ENCODE measurements around the gene SLC35E4. TPM values are rescaled to one million over a fixed set of nuclear protein-coding genes. Genes with fewer than 3 reads are reported as not detected.

SLC35E4 gene
- total RNA-seq, 2 donors from 2014 or later = 4.6 to 10.5 TPM

DNA sequence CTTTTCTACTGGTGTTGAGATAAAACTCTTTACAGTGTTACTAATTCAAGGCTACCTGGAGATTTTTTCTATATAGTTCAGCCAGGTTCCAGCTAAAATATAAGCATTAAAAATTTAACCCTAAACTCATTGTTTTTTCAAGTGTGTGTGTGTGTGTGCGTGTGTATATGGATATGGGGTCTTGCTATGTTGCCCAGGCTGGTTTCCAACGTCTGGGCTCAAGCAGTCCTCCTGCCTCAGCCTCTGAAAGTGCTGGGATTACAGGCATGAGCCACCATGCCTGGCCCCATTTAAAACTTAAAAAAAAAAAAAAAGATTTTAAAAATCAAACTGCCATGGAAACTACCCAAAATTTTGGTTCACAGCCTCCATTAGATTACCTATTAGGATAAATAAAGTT is 39.4 kb upstream of the SLC35E4 start:
- TF ChIP-seq POLR2AphosphoS5 (IDR thresholded peaks at IDR 0.05) (no peak), POLR2A (IDR thresholded peaks at IDR 0.05) (no peak)
- TF ChIP-seq, protein P1, sequence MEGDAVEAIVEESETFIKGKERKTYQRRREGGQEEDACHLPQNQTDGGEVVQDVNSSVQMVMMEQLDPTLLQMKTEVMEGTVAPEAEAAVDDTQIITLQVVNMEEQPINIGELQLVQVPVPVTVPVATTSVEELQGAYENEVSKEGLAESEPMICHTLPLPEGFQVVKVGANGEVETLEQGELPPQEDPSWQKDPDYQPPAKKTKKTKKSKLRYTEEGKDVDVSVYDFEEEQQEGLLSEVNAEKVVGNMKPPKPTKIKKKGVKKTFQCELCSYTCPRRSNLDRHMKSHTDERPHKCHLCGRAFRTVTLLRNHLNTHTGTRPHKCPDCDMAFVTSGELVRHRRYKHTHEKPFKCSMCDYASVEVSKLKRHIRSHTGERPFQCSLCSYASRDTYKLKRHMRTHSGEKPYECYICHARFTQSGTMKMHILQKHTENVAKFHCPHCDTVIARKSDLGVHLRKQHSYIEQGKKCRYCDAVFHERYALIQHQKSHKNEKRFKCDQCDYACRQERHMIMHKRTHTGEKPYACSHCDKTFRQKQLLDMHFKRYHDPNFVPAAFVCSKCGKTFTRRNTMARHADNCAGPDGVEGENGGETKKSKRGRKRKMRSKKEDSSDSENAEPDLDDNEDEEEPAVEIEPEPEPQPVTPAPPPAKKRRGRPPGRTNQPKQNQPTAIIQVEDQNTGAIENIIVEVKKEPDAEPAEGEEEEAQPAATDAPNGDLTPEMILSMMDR (IDR thresholded peaks at IDR 0.05) = no peak
- H3K27ac ChIP-seq = no peak overlapping the region
- no peaks in the 10 kb centered on the region for H3K9me3 ChIP-seq
- intact Hi-C loops (cut with DNase I) = no loop called here
- no peaks in the 10 kb centered on the region for H3K27me3 ChIP-seq (replicated peaks; ENCODE audit: insufficient read depth)
- 56% methylated on average over 2 of the region's 2 CpGs for WGBS
- H3K4me1 ChIP-seq (replicated peaks) = no peaks in the 10 kb centered on the region
- no peak overlapping the region for H3K4me3 ChIP-seq
- no peaks in the 10 kb centered on the region for H3K36me3 ChIP-seq
- DNase-seq (ENCODE audit: low spot score) = no peak

DNA sequence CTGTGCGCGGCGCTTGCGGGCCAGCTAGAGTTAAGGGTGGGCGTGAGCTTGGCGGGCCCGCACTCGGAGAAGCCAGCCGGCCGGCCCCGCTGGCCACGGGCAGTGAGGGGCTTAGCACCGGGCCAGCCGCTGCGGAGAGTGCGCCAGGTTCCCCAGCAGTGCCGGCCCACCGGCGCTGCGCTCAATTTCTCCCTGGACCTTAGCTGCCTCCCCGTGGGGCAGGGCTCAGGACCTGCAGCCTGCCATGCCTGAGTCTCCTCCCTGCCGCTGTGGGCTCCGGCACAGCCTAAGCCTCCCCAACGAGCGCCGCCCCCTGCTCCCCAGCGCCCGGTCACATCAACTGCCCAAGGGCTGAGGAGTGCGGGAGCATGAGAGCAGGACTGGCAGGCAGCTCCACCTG is 38.7 kb upstream of the SLC35E4 start:
- no peak for DNase-seq (ENCODE audit: low spot score)
- 91% methylated on average over 26 of the region's 29 CpGs for WGBS
- Histone ChIP-seq H3K9me3 (no peaks in the 10 kb centered on the region), H3K27me3 (replicated peaks; ENCODE audit: insufficient read depth) (no peaks in the 10 kb centered on the region), H3K36me3 (no peaks in the 10 kb centered on the region), H3K27ac (no peak overlapping the region), H3K4me3 (no peak overlapping the region), H3K4me1 (replicated peaks) (no peaks in the 10 kb centered on the region)
- TF ChIP-seq POLR2AphosphoS5 (IDR thresholded peaks at IDR 0.05) (no peak), POLR2A (IDR thresholded peaks at IDR 0.05) (no peak)
- TF ChIP-seq, protein P1 (IDR thresholded peaks at IDR 0.05) = no peak
- intact Hi-C loops (cut with DNase I) = no loop called here

GRCh38 chr22:30598986-30599385 is 36.6 kb upstream of the SLC35E4 start:
- no peaks in the 10 kb centered on the region for H3K27me3 ChIP-seq (replicated peaks; ENCODE audit: insufficient read depth)
- 72% methylated on average over 3 of the region's 3 CpGs for WGBS
- H3K27ac ChIP-seq = no peak overlapping the region
- no peak overlapping the region for H3K4me3 ChIP-seq
- H3K36me3 ChIP-seq = no peaks in the 10 kb centered on the region
- TF ChIP-seq POLR2A (IDR thresholded peaks at IDR 0.05) = no peak
- TF ChIP-seq, protein P1 (IDR thresholded peaks at IDR 0.05) = no peak
- no peak for TF ChIP-seq POLR2AphosphoS5 (IDR thresholded peaks at IDR 0.05)
- no peaks in the 10 kb centered on the region for H3K4me1 ChIP-seq (replicated peaks)
- intact Hi-C loops (cut with DNase I) = no loop called here
- DNase-seq (ENCODE audit: low spot score) = no peak
- H3K9me3 ChIP-seq = no peaks in the 10 kb centered on the region

DNA sequence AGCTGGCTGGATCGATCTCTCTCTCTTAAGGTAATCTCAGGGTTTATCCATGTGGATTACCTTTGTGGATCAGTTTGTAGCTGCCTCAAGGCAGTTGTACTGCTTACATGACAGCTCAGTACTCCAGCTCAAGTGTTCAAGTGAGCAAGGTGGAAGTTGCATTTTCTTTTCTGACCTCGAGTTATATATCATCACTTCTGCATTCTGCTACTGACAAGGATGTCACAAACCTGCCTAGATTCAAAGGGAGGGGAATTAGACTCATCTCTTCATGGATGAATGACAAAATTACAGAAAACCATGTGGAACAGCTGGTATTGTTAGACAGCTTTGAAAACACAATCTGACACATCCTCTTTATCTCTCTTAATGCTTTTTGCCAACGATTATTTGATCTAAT is 34.7 kb upstream of the SLC35E4 start:
- TF ChIP-seq, protein P1 (IDR thresholded peaks at IDR 0.05) = no peak
- TF ChIP-seq POLR2A (IDR thresholded peaks at IDR 0.05) = no peak
- H3K9me3 ChIP-seq = no peaks in the 10 kb centered on the region
- H3K36me3 ChIP-seq = no peaks in the 10 kb centered on the region
- DNase-seq (ENCODE audit: low spot score) = no peak
- H3K4me3 ChIP-seq = no peak overlapping the region
- H3K4me1 ChIP-seq (replicated peaks) = no peaks in the 10 kb centered on the region
- WGBS = 72% methylated on average over 3 of the region's 3 CpGs
- no peaks in the 10 kb centered on the region for H3K27me3 ChIP-seq (replicated peaks; ENCODE audit: insufficient read depth)
- intact Hi-C loops (cut with DNase I) = no loop called here
- no peak overlapping the region for H3K27ac ChIP-seq

- intact Hi-C loops (cut with DNase I) = no loop called here
- WGBS = 64% methylated on average over 5 of the region's 5 CpGs
These were observed 34.1 kb upstream of the SLC35E4 start for GRCh38 chr22:30601464-30601863.

More at GRCh38 chr22:30601464-30601863, 34.1 kb upstream of the SLC35E4 start:
- H3K4me1 ChIP-seq (replicated peaks) = no peaks in the 10 kb centered on the region
- no peaks in the 10 kb centered on the region for H3K9me3 ChIP-seq
- H3K27me3 ChIP-seq (replicated peaks; ENCODE audit: insufficient read depth) = no peaks in the 10 kb centered on the region
- no peak for DNase-seq (ENCODE audit: low spot score)
- H3K4me3 ChIP-seq = no peak overlapping the region
- no peak for TF ChIP-seq POLR2A (IDR thresholded peaks at IDR 0.05)
- H3K27ac ChIP-seq = no peak overlapping the region
- no peaks in the 10 kb centered on the region for H3K36me3 ChIP-seq
